Hippocampal formation (tissue), 2 donors: Measurements from ENCODE around the gene WASHC3.
"Not testable (repeated sequence)": the region's sequence is repeated elsewhere in the genome, so short reads cannot be mapped to it uniquely, and the experiment has no call there.

Experiments
- DNase-seq, 2 donors: peaks; one replicate each; lab custom pipeline; 2025; lab: John Stamatoyannopoulos, UW

WASHC3 gene

GRCh38 chr12:102050660-102051430 lies 10.9 kb downstream of the WASHC3 start:
- no peak for DNase-seq

- DNase-seq = no peak
Measured at GRCh38 chr12:102043928-102044327, 17.9 kb downstream of the WASHC3 start.

GRCh38 chr12:102033991-102034745 lies 27.6 kb downstream of the WASHC3 start:
- no peak for DNase-seq

- no peak for DNase-seq
Measured at GRCh38 chr12:102031852-102032251, 29.9 kb downstream of the WASHC3 start.

DNA sequence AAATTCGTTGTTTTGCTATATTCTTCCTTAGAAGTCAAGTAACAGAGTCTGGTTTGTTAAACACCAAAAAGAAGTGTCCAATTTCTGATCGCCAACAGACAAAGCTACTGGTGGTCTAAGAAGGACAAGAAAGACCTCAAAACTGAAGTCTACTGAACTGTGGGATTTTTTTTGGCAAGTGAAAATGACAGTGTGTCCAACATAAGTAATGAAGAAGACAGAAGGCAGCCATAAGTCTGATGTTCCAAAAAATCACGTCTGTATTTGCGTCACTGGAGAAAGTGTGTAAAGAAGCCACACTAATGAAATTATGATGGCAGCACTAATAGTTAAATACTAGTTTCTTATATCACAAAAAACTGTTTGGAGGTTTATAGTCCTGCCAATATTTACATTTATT lies 32.6 kb downstream of the WASHC3 start:
- no peak for DNase-seq

GRCh38 chr12:102026728-102027127 lies 35.1 kb downstream of the WASHC3 start:
- no peak for DNase-seq

DNA sequence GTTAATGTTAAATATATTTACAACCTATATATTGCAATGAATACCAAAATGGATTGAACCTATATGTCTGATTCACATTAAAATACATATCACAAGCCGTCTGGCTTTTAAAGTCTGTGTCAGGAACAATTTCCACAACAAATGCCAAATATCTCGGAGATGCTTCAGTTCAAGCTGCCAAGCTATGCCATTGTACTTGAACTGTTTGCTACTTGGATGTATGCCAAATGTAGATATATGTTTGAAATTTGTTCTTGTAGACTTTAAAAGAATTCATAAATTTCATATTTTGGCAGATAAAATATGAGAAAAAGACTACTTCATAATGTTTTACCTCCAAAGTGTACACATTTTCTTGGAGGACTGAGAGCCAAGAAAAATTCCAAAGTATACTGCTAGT lies 37.0 kb downstream of the WASHC3 start:
- DNase-seq = no peak

GRCh38 chr12:102023343-102023930 lies 38.4 kb downstream of the WASHC3 start:
- no peak for DNase-seq

- no peak for DNase-seq
Measured at GRCh38 chr12:102022286-102022685, 39.5 kb downstream of the WASHC3 start.

DNA sequence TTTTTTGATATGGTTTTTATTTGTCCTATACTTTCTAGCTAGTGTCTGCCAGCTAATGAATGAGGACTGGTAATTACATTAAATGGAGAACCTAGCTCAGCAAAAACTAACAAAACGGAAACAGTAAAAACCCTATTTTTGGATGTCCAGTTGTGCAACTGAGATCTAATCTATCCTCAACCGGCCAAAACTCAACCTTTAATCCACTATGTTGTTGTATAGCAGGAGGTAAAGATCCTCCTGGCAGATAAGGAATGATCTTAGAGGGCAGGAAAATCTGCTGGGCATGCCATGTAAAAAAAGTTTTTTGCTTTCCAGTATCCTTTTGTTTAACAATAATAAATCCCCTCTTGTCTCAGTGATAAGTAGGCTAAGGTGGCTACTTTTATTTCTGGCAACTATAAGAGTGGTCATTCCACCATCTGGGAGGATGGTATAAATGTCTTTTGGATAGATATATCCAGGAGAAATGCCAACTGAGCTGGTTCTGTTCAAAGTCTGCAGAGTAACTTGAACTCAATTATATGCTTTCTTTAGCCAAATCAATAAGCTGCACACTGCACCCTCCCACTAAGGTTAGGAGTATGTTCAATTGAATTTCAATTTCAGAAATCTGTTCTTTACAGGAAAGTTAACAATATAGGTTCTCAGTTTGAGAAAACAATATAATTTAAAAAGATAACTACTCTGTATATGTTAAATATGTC lies 40.1 kb downstream of the WASHC3 start:
- no peak for DNase-seq

DNA sequence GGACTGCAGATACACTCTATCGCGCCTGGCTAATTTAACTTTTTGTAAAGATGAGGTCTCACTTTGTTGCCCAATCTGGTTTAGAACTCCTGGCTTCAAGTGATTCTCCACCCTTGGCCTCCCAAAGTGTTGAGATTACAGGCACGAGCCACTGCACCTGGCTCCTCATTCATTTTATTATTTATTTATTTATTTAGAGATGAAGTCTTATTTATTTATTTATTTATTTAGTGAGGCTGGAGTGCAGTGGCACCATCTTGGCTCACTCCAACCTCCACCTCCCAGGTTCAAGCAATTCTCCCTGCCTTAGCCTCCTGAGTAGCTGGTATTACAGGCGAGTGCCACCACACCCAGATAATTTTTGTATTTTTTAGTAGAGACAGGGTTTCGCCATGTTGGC lies 43.2 kb downstream of the WASHC3 start:
- not testable (repeated sequence) for DNase-seq

DNA sequence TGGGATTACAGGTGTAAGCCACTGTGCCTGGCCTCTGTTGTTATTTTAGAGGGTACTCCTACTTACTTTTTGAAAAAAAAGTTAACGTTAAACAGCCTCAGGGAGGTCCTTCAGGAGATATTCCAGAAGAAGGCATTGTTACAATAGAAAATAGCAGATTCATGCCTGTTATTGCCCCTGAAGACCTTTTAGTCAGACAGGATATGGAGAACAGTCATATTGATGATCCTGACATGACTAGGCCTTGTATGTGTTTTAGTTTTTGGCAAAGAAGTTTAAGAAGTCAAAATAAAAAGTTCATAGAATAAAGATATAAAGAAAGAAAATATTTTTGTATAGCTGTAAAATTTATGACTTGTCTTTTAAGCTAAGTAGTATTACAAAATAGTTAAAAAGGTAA lies 45.3 kb downstream of the WASHC3 start:
- DNase-seq = no peak

GRCh38 chr12:102010265-102010994 lies 51.4 kb downstream of the WASHC3 start:
- DNase-seq = no peak

DNA sequence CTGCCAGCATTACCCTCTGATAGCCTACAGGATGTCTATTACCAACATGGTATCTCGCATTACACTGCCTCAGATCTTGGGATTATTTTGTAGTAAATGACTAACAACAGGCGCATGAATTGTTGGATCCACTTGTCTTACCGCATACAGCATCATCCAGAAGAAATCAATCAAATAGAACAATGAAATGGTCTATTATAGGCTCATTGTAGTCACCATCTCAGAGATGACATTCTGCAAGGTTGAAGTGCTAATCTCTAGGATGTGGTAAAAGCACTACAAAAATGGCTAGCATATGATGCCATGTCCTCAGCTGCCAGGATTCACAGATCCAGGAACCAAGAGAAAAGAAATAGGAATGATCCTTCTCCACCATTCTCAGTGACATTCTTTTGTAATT lies 52.0 kb downstream of the WASHC3 start:
- DNase-seq = no peak

GRCh38 chr12:102008615-102009126 lies 53.1 kb downstream of the WASHC3 start:
- no peak for DNase-seq

- DNase-seq = no peak
Measured at GRCh38 chr12:102005256-102005655, 56.5 kb downstream of the WASHC3 start.

DNA sequence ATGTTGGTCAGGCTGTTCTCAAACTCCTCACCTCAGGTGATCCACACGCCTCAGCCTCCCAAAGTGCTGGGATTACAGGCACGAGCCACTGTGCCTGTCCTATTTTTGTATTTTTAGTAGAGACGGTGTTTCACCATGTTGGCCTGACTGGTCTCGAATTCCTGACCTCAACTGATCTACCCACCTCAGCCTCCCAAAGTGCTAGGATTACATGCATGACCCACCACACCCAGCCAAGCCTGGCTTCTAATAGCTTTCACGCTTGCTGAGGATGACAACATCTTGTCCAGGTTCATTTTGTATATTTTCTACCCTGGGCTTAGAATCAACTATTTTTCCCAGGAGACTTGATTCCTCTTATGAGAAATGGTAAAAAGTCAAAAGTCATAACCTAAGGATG lies 64.7 kb downstream of the WASHC3 start:
- DNase-seq = no peak

DNA sequence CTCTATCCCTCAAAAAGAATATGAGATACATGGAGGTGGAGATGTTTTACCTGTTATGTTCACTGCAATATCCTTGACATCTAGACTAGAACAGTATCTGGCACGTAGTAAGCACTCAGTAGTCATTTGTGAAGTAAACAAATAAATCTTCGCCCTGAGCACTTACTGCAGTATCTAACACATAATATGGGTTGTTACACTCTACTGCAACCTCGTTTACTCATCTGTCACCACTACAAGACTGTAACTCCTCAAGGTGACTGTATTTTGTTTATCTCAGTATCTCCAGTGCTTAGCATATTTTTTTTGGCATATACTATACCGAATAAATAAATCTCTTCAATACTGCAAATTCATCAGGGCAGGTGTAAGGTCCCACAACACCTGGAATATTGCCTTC lies 66.1 kb downstream of the WASHC3 start:
- no peak for DNase-seq

DNA sequence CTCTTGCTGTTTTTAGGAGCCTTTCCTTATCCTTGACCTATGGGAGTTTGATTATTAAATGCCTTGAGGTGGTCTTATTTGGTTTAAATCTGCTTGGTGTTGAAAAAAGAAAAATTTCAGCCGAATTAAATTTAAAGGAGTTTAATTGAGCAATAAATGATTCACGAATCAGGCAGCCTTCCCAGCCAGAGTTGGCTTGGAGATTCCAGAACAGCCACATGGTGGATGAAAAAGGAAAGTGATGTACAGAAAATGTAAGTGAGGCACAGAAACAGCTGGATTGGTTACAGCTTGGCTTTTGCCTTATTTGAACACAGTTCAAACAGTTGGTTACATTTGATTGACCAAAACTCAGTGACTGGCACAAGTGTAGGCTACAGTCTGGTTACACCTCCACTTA lies 69.7 kb downstream of the WASHC3 start:
- no peak for DNase-seq

GRCh38 chr12:101982307-101982706 lies 79.5 kb downstream of the WASHC3 start:
- no peak for DNase-seq

DNA sequence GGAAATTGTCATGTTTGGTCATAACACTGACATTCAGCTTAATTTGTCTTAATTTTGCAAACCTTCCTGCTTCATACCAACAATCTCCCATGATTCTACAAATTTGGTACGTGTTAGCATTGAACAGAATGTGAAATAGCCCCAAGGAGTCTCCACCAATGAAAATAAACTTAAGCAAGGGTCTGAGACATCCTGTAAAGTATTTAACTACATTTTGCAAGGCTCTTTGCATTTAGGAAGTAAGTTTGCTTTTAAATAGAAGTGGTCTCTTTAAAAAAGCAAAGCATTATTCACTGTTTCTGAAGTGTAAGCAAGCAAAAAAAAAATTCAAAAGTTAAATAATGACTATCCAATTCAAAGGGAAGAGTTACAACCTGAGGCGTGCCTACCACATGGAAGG lies 79.9 kb downstream of the WASHC3 start:
- no peak for DNase-seq

- no peak for DNase-seq
Measured at GRCh38 chr12:101968770-101969169, 93.0 kb downstream of the WASHC3 start.
